ENCODE results near the gene AKR1B1.

AKR1B1 gene

DNA sequence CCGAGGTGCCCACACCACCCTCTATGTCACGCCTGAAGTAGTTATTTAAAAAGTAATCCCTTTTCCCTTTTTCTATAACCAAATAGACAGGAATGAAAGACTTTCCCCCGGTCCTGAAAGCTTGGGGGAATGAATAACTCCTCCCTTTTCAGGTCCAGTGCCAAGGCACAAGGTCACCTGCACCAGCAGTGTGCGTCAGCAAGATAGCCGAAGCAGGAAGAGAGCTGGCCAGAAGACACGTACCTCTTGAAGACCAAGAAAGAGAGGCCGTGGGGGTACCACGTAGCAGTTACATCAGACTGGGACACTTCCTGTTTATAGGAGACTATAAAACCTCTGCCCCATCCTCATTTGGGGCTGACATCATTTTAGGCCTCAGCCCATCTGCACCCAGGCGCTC lies 10.7 kb upstream of the AKR1B1 start:
- no peak for DNase-seq (ENCODE audit: low read depth in 2 of 2)

DNA sequence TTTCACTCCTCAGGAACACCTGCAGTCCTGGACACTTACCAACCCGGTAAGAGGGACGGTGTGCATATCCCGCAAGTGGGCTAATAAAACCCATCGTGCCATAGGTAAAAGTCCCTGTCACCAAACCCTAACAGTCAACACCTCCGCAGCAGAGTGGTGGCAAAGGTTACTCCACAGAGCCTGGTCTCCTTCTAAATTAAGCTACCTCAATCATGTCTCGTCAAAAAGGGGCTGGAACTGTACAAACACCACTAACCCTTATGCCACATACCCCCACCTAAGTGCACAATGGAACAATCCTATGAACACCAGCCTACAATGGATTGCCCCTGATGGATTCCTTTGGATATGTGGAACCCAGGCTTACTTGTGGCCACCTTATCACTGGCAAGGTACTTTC lies 9.6 kb upstream of the AKR1B1 start:
- no peak for DNase-seq (ENCODE audit: low read depth in 2 of 2)

DNA sequence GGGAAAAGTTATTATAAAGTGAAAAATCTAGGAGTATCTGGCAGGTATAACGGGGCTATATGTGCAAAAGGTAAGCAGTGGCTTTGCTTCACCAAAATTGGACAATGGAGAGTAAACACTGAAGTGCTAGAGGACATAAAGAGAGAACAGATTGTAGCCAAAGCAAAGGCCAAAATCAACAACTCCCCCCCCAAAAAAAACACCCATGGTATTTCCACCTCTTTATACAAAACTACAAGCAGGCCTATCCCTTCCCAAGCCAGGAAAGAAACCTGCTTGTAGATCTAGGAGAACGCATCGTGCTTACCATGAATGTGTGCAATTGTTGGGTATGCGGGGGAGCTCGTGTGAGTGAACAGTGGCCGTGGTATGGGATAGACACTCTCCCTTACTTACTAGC lies 9.2 kb upstream of the AKR1B1 start:
- no peak for DNase-seq (ENCODE audit: low read depth in 2 of 2)

DNA sequence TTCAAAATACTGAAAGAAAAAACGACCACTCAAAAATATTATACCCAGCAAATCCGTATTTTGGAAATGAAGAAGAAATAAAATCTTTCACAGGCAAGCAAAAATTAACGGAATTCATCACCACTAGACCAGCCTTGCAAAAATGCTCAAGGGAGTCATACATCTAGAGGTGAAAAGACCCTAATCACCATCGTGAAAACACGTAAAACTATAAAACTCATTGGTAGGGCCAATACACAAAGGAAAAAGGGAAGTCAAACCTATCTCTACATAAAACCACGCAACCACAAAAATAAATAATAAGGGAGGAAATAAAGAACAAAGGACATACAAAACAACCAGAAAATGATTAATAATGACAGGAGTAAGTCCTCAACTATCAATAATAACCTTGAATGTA lies 6.6 kb upstream of the AKR1B1 start:
- no peak for DNase-seq (ENCODE audit: low read depth in 2 of 2)

DNA sequence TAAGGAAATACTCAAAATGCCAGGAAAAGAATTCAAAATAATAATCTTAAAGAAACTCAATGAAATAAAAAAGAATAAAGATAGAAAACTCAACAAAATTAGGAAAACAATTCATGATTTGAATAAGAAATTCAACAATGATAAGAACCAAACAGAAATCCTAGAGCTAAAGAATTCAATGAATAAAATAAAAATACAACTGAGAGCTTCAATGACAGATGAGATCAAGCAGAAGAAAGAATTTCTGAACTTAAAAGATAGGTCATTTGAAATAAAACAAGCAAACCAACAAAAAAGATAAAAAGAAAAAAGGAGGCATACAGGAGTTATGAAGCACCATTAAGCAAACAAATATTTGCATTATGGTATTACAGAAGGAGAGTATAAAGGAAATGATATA lies 5.6 kb upstream of the AKR1B1 start:
- DNase-seq (ENCODE audit: low read depth in 2 of 2), result no peak

DNA sequence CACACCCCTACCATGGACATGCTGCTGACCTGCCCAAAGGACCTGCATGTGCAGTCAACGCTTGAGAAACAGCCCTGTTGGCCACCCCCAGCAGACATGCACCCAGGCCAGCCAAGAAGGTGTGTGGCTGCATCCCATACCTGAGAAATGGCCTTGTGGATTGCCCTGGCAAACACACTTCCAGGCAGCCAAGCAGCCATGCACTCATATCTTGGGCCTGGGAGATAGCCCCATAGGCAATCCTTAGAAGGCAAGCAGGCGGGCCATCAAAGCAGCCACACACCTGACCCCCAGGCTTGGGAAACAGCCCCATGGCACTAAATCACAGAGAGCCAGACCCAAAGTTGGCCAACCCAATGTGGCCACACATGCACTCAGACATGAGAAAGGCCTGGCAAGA lies 4.9 kb upstream of the AKR1B1 start:
- DNase-seq (ENCODE audit: low read depth in 2 of 2), result no peak

DNA sequence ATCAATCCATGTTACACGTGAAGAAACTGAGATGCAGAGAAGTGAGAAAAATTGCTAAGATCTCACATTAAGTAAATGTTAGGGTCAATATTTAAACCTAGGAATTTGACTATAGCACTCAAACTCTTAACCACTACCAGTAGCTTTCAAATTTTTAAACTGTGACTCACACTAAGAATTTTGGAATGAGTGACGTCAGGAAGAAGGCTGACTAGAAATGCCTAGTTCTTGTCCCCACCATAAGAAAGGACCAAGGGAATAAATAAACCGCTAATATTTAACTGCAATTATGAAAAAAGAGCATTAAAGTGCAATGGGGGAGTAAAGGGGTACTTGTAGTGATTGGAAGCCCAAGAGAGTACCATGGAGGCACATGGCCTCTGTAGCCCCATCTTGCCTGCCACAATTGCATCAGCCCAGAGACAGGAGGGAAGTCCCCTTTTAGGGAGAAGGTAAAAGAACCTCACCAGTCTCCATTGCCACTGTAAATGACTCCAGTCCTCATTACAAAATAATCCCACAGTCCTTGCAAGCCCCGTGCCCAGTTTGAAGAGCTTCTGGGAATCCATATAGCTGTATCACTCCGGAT lies 3.5 kb upstream of the AKR1B1 start:
- DNase-seq (ENCODE audit: low read depth in 2 of 2), result no peak

DNA sequence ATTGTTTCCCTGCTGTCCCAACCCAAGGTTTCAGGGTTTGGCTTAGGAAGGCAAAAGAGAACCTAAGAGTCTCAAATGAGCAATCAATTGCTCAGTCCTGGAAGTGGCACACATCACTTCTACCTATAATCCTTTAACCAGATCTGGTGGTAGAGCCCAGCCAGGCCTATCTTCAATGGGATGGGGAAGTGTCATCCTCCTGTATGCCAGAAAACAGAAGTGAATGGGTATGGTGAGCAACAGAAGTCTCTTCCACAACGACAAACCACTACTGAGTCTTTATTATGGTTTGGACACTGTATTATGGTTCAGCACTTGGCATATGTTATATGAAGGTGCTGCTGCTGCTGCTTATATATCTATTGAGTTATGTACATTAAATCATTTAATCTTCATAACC lies 3.0 kb upstream of the AKR1B1 start:
- no peak for DNase-seq (ENCODE audit: low read depth in 2 of 2)

DNA sequence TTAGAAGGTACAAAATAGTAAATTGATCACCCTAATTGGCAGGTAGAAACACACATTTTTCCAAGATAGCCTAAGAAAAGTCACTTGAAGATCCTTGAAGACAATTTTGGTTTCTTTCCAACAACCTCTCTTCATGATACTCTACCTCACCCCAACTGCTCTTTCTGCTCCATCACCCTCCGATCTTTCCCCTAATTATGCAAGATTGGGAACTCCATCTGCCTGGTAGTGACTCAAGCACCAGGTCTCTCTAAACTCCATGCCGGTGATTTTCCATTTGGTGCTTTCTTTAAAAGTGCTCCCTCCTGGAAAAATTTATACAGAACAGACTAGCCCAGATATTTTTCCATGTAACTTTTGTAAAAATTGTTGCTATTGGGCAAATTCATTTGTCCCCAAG lies 1.1 kb upstream of the AKR1B1 start:
- DNase-seq (ENCODE audit: low read depth in 2 of 2), result no peak

DNA sequence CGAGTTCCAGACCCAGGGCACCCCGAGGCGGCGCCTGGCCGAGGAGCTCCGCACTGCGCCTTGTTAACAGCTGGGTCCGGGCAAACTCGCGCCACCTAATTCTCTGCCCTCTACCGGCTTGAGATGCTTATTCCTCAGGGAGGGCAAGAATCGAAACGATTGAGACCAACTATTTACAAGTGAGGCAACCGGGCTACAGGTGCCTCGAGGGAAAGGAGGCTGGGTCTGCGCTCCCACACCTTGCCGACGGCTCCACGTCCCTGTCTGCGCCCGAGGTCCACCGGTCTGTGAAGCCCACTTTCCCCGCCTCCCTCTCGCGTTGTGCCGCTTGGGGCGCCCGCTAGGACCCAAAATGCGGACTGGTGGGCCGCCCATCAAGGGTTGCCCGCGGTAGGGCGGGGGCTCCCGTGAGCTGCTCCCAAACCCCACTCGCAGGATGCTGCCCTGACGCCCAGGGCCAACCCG lies 527 bp downstream of the AKR1B1 start:
- peak; percentile 32 to 45 for DNase-seq (ENCODE audit: low read depth in 2 of 2)

DNA sequence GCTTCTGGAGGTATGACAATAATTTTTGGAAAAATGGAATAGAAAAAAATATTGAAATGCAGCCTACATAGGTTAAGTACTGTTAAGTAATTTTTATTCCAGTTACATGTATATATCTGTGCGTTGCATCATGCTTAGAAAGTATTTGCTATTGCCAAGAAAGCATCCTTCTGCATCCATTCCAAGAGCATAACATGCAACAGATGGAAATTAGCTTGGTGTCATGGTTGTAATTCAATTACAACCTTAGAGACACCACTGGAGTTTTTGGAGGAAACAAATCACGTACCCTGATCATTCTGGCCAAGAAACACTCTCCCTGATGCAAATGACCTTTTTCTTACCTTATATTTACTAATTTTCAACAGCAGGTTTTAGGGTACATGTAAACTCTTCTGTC lies 1.7 kb downstream of the AKR1B1 start:
- no peak for DNase-seq (ENCODE audit: low read depth in 2 of 2)

DNA sequence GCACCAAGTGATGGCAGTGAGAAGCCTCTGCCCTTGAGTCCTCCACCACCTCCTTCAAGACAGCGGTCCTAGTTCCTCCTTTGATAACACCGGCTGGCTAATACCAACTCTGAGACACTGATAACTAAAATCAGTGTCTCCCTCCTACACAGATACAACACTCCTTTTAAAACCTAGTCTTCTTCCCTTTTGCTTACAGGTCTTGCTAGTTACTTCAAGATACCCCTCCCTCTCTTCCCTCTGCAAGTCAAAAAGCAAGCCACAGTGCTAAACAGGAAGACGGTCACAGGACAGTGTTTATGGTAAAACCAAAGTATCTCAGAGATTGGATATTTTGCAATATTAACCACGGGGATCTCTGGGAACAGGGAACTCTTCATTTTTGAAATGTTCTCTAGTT lies 4.6 kb downstream of the AKR1B1 start:
- no peak for DNase-seq (ENCODE audit: low read depth in 2 of 2)

DNA sequence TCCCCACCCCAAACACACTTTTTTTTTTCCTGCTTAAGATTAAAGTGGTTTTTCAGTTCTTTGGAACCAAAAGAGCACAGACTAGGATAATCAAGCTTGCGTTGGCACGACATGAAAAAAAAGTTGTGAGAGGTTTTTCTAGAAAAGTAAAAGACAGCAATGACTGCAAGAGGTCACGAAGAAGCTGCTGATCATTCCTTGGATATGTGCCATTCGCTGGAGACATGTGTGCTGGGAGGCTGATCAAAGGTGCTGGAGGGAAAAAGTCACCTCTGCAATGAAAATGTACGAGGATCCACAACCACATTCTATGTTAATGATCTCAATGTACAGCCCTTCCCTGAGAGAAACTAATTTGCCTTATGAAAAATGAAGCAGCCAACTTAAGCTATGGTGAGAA lies 5.4 kb downstream of the AKR1B1 start:
- DNase-seq (ENCODE audit: low read depth in 2 of 2), result no peak

DNA sequence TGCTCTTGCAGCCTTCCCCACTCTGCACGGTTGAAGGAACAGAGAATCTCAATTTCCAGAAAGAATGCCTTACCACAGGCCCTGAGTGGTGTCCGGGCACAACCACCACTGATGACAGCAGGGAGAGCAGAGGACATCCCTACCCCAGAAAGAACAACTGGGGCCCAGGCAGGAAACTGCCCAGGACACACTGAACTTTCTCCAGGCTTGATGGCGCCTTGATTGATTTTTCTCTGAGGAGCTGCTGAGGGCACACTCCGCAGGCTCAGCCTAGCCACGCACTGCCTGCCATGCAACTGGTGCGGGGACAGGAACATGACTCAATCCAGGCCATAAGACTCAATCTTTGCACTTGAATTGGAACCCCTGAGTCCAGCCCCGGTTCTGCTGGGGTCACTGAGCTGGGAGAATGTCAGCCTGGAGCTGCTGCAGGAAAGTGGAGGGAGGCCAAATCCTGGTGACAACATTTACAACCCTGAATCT lies 5.9 kb downstream of the AKR1B1 start:
- no peak for DNase-seq (ENCODE audit: low read depth in 2 of 2)

DNA sequence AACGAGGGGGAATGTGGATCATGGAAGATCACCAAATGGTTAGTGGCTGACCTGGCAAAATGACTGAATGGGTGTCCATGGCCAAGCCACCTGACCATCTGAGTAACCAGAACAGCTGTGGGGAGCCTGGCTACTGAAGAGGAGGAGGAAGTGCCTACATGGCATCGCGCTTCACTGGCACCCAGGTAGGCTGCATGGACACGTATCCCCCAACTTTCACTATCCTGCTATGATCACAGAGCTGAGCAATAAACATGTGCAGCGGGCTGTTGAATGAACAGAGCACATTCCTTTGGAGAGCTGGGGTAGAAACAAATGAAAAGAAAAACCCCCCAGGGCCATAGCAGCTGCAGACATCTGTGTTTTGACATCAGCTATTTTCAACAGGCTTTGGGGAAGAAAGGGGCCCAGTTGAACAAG lies 6.5 kb downstream of the AKR1B1 start:
- no peak for DNase-seq (ENCODE audit: low read depth in 2 of 2)

DNA sequence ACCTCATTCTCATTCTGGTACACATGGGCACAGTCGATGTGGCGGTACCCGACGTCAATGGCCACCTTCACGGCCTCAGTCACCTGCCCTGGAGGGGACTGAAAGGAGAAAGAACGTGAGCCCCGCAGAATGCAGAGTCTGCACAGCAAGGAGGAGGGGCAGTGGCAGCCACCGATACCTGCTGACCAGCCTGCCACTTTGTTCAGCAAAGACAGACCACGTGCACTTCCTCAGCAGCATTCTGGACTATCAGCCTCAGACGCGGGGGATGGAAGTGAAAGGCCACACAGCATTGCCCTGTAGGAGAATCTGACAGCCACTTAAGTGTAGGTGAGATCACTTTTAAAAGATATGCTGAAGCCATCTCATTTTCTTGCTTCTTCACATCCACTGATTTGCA lies 7.2 kb downstream of the AKR1B1 start:
- DNase-seq (ENCODE audit: low read depth in 2 of 2), result no peak

DNA sequence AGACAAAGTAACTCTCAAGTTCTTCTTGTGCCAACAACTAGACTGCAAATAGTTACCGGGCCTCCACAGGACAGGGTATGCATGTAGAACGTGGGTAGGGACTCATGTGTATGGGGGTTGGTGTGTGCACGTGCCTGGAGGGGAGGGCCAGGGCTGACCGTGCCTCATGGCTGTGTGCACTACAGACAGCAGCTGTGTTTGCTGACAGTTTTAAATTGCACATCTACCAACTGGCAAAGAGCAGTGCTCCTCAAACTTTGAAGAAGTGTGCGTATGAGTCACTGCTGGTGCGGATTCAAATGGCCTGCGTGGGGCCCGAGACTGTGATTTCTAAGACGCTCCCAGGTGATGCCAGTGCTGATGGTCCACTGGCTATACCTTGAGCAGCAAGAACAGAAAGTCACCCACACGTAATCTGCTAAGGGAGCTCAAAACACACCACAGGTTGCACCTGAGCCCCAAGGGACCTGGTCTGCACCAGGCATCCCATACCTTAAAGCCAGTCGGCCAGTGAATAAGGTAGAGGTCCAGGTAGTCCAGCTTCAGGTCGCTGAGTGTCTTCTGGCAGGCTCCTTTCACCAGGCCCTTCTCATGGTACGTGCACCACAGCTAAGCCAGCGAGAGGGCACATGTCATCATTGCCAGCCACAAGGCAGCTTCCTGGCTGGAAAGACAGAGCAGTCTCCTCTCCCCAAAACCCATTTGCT lies 8.5 kb downstream of the AKR1B1 start:
- no peak for DNase-seq (ENCODE audit: low read depth in 2 of 2)

DNA sequence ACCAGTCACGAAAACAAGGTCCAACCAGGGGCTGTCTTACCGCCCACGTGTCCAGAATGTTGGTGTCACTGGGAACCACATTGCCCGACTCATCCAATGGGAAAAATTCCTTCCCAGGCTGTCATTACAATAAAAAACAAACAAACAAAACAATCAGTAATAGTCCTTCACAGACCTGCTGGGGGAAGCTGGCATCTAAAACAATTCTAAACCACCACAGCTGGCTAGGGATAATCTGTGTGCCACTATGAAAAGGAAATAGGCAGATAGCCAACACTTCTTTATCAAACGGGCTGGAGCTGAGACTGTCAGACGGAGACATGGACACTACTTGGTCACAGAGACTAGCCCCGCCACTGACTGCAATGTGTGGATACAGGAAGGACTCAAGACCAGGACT lies 9.2 kb downstream of the AKR1B1 start:
- no peak for DNase-seq (ENCODE audit: low read depth in 2 of 2)

DNA sequence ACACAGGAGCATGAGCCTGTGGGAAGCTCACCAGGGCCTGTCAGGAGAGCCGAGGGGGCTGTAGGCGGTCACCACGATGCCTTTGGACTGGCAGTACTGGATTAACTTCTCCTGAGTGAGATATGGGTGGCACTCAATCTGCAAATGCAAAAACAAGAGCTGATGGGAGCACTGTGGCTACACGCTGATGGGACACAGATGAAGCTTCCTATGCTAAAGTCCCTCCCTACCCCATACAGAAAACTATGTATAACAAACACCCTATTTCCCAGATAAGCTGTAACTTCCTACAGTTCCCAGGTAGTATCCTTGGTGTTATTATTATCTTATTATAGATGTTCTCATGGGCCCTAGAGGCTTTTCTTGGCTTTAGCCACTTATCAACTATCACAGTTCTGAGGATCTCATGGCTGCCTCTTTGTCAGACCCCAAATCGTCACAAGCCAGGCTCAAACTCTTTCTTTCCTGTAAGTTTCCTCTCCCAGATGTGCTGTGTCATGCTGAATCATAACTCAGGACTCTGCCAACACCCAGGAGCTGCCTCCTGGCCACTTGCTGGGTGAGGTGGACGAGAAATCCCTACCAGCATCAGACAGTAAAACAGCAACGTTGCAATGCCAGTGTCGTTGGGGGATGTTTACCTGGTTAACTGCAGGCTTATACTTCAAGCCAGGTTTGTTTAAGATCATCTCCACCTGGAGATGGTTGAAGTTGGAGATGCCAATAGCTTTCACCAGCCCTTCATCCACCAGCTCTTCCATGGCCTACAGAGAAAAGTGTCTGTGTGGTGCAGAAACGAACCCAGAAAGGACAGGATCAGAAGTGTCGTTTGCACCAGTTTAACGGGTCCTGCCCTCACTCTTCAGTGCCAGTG lies 10.3 kb downstream of the AKR1B1 start:
- DNase-seq (ENCODE audit: low read depth in 2 of 2), result no peak

DNA sequence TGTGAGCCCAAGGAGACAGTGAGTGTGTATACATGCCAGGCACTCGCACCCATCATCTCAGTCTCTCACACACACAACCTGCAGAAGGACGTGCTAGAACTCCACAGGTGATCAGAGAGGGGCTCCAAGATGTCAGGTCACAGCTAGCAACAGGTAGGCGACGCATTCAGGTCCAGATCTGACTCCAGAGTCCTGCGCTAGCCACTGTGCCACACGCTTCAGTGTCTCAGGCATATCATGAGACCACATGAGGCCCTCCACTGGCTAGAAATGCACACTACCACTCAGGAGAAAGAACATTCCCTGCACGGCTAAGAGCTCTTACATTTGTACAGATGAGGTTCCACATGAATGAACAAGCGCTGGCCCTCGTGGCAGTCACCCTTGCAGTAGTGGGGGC lies 11.5 kb downstream of the AKR1B1 start:
- DNase-seq (ENCODE audit: low read depth in 2 of 2), result no peak

DNA sequence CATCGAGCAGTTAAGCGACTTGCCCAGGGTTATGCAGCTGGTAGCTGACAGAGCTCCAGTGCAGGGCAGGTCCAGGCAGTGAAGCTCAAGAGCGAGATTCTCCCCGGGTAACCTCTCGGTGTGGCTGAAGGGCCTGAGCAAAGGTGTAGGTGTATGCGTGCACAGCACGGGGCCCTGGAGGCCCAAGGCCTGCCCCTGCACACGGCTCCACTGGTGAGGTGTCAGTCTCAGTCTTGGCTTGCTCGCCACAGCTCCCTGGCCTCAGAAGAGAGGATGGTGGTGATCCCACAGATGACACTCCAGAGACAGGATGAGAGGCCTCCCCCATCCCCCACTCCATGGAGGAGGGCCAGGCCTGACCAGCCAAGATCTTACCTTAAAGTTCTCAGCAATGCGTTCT lies 12.0 kb downstream of the AKR1B1 start:
- DNase-seq (ENCODE audit: low read depth in 2 of 2), result no peak

DNA sequence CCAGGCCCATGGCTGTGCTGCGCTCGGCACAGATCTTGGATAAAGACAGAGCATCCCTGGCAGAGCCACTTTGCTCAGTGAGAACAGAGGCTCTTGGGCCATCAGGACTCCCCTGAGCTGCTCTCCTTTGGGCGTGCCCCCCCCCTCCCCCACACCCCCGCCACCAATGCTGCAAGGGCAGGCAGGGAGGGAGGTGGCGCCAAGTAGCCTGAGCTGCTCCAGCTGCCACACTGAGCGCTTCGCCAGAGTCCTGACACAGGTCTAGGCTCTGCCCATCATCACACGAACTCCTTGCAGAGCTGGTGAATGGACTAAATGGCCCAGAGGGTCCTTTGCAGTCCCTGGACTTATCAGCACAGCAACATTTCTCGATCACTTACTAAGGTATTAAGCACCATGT lies 12.5 kb downstream of the AKR1B1 start:
- DNase-seq (ENCODE audit: low read depth in 2 of 2), result no peak

DNA sequence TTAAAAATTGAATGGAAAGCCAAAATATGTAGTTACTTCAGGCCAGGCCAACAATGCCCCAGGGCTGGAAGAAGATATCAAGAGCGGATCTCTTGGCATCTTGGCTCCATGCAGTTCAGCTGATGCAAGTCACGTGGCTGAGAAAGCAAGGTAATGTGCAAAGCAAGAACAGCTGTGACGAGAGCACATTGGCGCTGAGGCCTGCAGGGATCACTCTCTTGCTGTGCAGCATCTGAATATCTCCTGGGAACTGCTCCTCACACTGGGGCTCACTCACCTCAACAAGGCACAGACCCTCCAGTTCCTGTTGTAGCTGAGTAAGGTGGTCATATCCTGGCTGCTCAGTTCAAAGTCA lies 14.0 kb downstream of the AKR1B1 start:
- DNase-seq (ENCODE audit: low read depth in 2 of 2), result no peak
